NOMO-1 treated with DMSO at 0.1 percent for 48 hours (cell line): Measurements from ENCODE around the gene CLEC7A.

ENCODE experiments used
- DNase-seq: peaks from one replicate; lab custom pipeline; 2025; ENCODE audit not compliant: unreplicated experiment; lab: John Stamatoyannopoulos, UW

The CLEC7A gene

DNA sequence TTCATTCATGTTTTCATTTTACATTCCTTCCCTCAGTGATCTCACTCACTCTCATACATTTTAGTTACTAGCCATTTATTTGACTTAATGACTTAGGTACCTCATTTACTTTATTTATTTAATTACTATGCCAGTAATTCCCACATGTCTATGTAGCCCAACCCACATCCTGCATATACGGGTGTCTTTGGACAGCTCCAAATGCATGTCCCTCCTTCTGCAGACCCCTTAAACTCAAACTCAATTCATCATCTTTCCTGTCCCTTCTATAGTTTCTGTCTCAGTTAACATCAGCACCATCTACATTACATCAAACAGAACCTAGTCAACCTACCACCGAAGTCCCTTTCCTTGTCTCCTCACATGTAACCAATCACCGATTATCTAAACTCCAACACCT lies 34.0 kb downstream of the CLEC7A start:
- no peak for DNase-seq

DNA sequence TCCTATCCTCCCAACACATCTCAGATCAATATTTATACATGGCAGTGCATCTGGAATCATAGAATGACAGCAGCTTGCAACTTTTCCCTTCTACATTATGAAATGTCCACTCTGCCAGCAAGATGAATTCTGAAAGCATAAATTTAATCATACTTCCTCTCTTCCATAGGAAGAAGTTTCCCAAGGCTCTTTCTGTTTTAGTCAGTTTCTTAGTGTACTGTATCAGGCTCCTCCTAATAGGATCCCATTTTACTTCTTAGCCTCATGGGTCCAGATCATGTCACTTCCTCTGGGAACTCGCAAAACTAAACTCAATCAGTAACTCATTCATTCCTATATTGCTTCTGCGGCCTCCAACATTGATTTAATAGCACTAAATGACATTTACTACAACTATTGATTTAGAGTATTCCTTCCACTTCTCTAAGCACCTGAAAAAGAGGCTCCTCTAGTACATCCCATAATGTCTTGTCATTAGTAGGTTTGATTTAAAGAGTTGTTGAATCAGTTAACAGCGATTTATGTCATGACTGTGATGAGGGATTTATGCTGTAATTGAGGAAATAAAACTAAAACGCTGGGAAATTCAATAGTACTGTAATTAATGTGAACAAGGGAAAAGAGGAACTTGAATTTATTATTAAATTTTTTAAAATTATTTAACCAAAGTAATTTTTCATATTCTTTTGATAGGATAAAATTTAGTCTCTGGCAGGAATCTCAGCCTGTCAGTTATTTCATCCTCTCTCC lies 35.2 kb downstream of the CLEC7A start:
- peak; percentile 22 for DNase-seq

DNA sequence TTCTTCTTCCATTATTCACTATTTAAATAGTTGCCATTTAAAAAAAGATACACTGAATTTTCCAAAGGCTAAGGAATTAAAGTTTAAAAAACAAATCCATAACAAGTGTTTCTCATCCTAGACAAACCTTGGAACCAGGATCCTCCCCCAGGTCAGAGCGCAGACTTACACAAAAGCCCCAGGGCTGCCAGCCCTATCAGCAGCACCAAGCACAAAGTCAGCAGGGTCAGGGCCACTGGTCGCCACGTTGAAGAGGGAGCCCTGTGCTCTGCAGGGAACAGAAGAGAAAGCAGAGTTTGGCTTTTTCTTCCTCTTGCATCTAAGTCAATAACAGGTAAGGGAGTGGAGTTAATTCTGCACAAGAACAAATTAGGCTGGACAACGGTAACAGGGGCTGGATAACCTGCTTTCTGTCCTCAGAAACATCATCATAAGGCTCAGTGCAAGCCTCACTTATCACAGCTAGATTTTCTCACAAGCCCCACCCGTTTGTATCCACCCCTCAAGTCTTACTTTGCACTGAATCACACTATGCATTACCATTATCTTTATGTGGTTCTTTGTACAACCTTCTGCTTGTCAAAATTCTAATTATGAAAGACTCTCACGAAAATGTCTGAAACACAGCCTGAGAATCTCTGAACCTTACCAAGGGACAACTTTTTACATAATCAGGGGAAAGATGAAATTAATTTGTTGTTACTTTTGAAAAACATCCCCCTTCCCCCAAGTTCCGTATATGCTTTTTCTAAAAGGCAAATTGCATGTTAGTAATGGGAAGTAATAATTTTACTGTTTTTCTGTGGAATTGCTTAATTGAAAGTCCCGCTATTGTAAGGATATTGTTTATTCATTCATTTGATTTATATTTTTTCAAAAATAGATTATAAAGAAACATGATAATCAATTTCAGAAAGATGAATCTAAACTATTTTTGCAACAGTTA lies 40.8 kb downstream of the CLEC7A start:
- peak; percentile 13 for DNase-seq

DNA sequence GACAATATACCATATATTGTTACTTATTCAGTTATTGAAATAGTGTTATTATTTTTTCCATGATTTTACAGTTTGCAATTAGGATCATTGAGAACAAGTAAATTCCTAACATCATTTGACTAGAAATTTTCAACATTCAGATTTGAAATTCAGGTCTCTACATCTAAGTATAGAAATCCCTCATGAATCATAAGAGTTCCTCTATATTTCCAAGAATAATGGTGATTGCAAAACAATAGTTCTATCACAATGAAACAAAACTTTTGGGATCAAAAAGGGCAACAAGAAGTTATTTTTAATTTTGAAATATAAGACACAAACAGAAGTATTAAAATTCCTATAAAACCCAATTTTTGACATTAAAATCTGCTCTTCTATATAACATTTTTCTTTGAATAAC lies 42.0 kb downstream of the CLEC7A start:
- DNase-seq: no peak

DNA sequence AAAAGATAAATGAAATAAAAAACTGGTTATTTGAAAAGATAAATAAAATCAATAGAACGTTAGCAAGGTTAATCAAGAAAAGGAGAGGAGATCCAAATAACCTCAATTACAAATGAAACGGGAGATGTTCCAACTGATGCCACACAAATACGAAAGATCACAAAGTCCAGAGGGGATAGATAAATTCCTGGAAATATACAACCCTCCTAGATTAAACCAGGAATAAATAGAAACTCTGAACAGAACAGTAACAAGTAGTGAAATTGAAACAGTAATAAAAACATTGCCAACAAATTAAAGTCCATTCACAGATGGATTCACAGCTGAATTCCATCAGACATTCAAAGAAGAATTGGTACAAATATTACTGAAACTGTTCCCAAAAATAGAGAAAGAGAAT lies 43.6 kb downstream of the CLEC7A start:
- DNase-seq: no peak

DNA sequence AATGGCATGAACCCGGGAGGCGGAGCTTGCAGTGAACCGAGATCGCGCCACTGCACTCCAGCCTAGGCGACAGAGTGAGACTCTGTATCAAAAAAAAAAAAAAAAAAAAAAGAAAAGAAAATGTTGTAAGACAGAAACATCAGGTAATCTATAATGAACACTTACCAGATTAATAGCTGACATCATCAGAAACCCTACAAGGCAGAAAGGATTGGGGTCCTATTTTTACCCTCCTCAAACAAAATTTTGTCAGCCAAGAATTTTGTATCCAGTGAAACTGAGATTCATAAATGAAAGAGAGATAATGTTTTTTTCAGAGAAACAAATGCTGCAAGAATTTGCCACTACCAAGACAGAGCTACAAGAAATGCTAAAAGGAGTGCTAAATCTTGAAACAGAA lies 45.3 kb downstream of the CLEC7A start:
- DNase-seq: no peak

DNA sequence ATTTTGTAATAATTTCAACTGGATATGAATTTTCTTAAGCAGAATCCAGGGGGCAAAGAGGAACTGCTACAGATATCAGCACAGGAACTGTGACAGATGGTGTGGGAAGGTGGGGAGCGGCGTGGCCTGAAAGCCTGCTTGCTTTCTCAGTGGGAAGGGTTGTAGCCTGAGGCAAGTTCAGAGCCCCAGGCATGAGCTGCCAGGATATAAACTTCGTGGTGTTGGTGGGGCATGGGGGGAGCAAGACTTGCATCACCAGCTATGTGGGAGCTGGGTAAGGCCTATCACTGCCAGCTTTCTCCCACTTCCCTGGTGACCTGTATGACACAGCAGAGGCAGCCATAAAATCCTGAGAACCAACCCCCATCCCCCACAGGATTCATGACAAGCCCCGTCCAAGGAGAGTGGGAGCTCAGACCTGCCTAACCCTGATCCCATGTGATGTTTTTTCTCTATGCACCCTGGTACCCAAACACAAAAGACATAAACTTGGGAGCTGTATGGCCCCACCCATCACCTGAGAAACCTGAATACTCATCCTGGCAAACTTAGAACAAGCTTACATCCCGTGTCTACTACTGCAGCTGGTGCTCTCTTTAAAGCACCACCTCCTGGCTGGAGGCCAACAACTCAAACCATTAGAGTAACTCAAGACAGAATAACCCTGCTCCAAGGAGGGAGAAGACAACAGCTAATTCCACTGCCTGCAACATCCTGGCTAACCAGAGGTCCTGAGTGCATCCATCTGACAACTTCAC lies 47.7 kb downstream of the CLEC7A start:
- DNase-seq: no peak

DNA sequence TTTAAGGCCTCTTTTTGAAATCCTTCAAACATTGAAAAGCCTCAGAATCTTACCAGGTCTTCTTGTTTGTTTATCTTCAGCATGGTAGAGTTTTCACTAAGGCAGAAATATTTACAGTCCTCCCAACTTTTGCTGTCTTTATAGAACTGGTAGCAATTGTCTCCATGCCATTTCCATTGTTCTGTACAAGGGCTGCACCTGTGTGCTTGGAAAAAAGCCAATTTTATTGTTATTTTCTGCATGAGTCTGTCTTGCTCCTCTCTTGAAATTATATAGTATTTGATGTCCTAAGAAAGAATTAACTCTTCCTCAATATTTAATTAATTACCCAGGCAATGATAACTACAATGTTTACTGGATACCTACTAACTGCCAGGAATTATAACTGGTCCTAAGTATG lies 54.5 kb downstream of the CLEC7A start:
- no peak for DNase-seq

DNA sequence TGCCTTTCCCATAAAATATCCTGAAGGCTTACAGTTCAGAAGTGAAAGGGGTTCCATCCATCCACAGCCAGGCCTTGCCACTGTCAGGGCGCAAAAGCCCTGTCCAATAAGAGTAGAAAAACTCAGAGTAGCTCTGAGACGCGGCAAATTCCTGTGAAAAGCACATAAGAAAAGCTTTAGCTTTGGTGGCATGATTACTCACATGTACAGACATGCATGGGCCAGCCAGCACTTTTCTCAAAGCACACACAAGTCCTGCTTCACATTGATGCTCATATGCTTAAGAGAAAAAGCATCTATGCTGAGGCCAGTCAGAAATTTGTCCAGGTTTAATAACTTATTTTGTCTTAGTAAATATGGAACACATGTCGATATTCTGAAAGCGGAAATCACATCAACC lies 56.7 kb downstream of the CLEC7A start:
- no peak for DNase-seq

DNA sequence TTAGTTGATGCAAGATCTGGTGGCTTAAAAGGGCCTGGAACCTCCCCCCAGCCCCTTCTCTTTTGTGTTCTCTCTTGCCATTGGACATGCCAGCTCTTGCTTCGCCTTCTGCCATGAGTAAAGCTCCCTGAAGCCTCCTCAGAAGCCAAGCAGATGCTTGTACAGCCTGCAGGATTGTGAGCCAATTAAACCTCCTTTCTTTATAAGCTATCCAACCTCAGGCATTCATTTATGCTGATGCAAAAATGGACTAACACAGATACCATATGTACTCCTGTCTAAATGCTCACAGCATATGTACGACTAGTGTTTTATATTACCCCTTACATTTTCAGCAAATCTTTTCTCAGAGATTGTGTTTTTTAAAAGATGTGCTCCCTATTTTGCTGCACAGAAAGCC lies 57.9 kb downstream of the CLEC7A start:
- no peak for DNase-seq

DNA sequence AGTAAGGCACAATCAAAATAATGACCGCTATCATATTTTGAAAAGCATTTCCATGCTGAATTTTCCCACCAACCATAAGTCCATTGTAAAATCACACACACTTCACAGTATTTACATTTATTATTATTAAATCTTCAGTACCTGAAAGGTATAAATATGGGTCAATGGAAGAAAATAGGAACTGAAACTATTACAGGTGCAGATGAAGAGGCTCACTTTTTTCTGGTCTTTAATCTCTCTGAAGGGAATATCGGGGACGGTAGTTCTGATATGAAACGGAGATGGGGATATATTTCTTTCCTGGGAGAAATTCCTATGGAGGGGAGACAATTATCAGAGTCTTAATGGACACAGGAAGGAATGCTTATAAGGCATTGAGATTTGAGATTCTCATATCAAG lies 59.6 kb downstream of the CLEC7A start:
- DNase-seq: peak; percentile 4

DNA sequence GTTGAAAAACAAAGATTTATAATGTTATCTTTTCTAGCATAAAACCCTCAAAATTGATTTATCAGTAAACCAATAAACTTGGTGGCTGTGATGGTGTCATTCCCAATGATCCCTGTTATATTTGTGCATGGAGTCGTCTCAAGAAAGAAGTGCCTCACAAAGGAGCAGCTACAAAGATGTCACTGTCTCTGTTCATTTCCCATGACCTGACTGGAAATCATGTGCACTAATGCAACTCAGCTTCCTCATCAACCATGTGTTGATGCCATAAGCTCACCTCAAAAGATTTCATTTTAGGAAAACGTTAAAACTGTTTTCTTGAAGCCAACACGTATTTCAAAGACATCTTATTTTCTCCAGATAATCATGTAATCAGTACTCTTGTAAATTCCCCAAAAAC lies 60.0 kb downstream of the CLEC7A start:
- peak; percentile 2 for DNase-seq

DNA sequence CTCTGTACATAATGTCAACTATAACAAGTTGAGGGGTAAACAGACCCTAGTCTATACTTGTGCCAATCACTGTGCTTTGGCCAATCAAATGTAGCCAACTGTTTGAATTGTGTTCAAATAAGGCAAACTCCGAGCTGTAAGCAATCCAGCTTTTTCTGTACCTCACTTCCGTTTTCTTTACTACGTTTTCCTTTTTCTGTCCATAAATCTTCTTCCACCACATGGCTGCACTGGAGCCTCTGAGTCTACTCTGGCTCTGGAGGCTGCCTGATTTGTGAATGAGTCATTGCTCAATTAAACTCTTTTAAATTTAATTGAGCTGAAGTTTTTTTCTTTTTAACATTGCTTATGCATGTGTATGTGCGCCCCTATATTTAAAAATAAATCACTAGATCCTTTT lies 60.9 kb downstream of the CLEC7A start:
- peak; percentile 96 for DNase-seq

DNA sequence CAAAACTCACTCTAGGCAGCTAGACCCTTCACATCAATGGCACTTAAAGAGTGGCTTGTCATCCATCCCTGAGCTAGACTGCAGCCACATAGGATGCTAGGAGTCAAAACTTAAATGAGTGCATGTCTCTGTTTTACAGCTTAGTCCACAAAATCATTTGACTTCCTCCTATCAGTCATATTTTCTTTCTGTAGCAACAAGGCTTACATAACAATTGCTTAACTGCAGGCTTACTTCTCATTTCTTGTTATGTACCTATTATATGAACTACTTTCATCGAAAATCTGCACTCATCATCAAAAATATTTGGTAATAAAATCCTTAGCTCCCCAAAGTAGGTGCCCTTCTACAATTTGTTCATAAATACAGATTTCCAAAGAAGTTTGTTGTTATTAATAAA lies 61.4 kb downstream of the CLEC7A start:
- DNase-seq: peak; percentile 95

DNA sequence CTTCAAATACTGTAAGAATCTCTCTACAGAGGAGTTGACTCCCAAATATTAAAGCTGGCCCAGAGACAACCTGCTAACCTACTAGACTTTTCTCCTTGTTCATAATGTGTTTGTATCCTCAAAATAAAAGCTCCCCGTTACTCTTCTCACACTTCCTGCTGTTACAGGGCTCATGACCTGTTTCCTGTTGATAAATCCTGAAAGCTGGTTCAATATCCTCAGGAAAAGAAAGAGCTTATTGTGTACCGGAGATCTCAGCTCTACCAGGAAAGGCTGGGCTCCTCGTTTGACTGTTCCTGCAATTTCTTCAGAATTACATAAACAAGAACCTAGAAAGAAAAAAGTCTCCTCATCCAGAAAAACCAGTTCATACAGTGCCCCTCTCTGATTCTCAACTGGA lies 62.1 kb downstream of the CLEC7A start:
- no peak for DNase-seq

DNA sequence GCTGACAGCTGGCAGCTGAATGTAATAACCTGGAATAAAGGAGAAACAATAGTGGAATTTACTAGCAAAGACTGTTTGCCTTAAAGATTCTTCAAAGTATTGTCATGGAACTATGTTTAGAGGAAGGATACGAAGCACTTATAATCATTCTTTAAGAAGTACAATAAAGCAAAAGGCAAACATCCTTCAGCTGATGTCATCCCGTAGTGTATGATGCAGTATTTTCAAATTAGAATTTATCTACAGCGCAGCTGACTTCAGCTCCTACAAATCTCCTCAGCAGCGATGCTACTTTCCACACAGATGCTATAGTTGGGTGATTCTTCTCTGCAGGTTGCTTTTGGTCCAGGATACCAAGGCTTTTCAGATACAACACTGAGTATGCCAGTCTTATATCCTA lies 62.7 kb downstream of the CLEC7A start:
- no peak for DNase-seq
